NCI-H1092 (cell line): ENCODE measurements around the gene TFF3.

Experiments
- DNase-seq: peaks from one replicate; lab custom pipeline; 2025; lab: John Stamatoyannopoulos, UW

The TFF3 gene

DNA sequence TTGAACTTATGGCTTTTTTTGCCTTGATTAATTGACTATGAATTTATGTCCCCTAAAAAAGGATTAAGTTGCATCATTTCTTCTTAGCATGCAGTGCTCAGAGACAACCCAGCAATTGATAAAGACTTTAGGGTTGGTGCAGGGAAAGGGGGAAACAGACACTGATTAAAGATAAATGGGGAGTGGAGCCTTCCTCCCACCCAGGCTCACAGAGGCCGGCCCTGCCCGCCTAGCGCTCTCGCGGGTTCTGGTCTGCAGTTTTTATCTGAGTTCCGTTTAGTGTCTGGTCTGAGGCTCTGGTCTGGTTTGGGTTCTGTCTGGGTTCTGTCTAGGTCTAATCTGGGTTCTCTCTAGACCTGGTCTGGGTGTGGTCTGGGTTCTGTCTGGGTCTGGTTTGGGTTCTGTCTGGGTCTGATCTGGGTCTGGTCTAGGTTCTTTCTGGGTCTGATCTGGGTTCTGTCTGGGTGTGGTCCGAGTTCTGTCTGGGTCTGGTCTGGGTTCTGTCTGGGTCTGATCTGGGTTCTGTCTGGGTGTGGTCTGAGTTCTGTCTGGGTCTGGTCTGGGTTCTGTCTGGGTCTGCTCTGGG is 48.1 kb downstream of the TFF3 start:
- no peak for DNase-seq

DNA sequence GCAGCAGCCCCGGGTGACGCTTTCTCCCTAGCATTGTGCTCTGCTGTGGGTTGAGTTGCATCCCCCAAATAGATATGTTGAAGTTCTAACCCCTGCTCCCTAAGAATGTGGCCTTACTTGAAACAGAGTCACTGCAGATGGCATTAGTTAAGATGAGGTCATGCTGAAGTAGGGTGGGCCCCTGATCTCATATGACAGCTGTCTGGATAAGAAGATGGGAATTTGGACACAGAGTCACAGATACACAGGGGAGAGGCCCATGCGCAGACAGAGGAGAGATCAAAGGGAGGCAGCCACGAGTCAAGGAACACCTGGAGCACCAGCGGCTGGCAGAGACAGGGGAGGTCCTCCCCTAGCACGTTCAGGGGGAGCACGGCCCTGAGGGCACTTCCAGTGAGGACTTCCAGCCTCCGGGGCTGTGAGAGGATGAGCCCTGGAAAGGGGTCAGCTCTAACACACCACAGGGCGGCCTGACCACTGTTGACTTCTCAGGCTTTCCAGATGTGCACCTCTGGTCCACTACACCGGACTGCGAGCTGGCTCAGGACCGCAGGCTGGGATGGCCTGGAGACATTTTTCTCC is 49.9 kb downstream of the TFF3 start:
- no peak for DNase-seq

DNA sequence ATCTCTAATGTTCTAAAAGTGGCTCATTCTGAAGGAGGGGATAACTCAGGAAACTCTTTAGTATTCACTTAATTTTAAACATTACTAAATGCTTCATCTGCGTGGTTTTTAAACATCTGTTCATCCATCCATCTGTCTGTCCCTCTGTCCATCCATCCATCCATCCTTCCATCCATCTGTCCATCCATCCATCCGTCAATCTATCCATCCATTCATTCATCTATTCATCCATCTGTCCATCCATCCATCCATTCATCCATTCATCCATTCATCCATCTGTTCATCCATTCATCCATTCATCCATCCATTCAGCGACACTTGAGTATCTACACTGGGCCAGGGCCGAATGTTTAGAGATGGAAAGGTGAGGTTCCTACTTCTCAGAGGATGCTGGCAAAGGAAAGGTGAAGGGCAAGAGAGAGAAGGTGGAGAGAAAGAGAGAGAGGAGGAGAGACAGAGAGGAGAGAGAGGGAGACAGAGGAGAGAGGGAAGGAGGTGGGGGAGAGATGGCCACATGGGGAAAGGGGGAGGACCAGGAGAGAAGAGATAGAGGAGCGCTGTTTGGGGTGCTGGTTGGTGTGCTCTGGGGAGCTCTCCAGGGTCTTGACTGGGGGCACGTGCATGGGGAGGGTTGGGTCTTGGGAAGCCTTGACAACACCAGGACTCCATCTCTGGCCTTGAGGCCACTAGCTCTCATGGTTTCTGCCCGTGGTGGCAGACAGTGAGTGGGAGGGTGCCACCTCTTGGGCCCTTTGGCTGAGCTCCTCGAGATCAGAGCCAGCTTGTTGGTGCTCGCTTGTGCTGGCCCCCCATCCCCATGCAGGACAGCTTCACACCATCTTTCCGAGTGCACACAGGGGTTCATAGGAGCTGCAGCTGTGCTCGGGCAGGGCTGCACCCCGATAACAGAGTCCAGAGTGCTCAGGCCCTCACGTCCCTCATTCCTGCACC is 50.7 kb downstream of the TFF3 start:
- no peak for DNase-seq

DNA sequence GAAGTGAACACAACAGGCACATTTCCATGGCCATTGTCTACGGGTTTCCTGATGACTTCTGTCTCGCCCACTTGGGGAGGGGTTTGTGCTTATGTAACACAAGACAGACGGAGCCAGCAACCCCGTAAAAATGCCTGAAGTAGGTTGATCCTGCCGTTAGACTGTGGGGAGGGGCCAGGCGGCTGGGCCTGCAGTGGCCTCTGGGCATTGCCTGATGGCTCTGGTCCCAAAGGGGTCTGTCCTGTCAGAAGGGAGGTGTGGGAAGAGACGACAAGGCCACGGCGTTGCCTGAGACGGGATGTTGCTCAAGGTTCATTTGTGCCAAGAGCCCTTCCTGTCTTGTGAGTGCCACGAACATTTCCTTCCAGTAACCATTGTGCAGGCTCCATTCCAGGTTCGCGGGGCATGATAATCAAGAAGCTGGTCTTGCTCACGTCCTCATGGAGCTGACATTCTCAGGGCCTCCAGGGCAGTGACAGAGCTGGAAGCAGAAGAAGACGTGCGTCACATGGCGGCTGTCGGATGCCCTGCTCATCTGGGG is 51.5 kb downstream of the TFF3 start:
- DNase-seq = no peak

DNA sequence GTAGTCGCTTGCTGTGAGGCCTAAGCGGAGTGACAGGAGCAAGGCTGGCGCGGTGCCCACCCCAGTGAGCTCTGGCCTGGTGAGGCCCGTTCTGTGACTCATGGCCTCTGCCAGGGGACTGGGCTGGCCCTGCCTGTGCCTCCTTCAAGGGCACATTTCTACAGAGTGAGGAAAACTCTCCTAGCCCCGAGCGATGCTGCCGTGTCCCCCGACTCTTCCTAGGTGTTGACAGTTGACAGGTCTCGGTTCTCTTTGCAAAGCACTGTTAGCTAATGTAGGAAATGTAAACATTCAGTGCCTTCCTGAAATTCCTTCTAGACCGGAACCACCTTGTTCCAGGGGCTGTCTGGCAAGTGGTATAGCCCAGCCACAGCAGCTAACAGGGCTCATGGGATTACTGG is 52.4 kb downstream of the TFF3 start:
- DNase-seq = peak; percentile 13

DNA sequence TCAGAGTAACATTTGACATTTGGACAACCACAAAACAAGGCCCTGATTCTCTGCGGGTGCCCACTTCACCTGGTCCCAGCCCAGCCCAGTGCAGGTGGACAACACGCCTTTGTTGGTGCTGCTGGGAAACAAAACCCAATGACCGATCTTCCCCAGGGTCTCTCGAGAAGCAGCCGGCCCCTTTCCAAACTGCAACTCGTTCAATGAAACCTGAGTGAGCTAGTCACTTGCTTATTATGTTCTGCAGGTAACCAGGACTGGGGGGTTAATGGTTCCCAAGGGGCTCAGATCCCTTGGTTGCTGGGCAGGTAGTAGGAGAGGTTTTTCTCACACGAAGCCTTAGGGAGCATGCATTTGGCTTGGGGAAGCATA is 53.4 kb downstream of the TFF3 start:
- no peak for DNase-seq
